HL-60 (cell line): ENCODE results near the gene ZNF155.

Experiments used
- DNase-seq, 2 experiments: peaks; one replicate each; pipeline ENCODE4 v3.0.0-alpha.2; 2010 to 2020; ENCODE audit warnings: low read depth in 1 of 2, low spot score in 1 of 2
- H3K27ac ChIP-seq: fragments of 250-450 bp; sonication (Bioruptor Pico); replicated peaks from 2 replicates; pipeline ENCODE4 v1.5.1; 2020; ENCODE audit warnings: mild to moderate bottlenecking, moderate library complexity
- H3K27me3 ChIP-seq: fragments of 250-450 bp; sonication (Bioruptor Pico); 2 replicates; pipeline ENCODE4 v1.5.1; 2021; ENCODE audit warnings: mild to moderate bottlenecking, moderate library complexity; ENCODE audit not compliant: insufficient read depth, poor library complexity, severe bottlenecking
- H3K4me3 ChIP-seq: replicated peaks from 2 replicates; pipeline ENCODE4 v1.5.1; 2011; ENCODE audit warnings: mild to moderate bottlenecking, control low read depth, low read length; ENCODE audit not compliant: insufficient read depth
- CTCF ChIP-seq: IDR thresholded peaks from one replicate; pipeline ENCODE4 v1.5.1; 2011; ENCODE audit warnings: low read length, control low read depth, inconsistent platforms; ENCODE audit not compliant: insufficient read depth
- GABPA ChIP-seq: IDR thresholded peaks from 2 replicates; pipeline ENCODE4 v1.6.1; 2012; ENCODE audit warnings: low read depth
- POLR2AphosphoS5 ChIP-seq: IDR thresholded peaks from 2 replicates; pipeline ENCODE4 v1.6.1; 2012; ENCODE audit warnings: low read depth
- REST ChIP-seq: IDR thresholded peaks from 2 replicates; pipeline ENCODE4 v1.6.1; 2012; ENCODE audit warnings: low read depth; ENCODE audit not compliant: insufficient replicate concordance
- SPI1 ChIP-seq: IDR thresholded peaks from 2 replicates; pipeline ENCODE4 v1.6.1; 2012; ENCODE audit warnings: low read depth, mild to moderate bottlenecking, borderline replicate concordance

Gene ZNF155

GRCh38 chr19:43950834-43951645 lies 32.9 kb upstream of the ZNF155 start, which contains the start of gene ZNF221:
TSS of gene ZNF221 (plus strand) at chr19:43951228. CDS start at chr19:43962727, 11,499 bp downstream.
- H3K27ac ChIP-seq, result peak within 1 kb of the TSS; percentile 82
- H3K27me3 ChIP-seq, result no peaks in the 10 kb centered on the region
- TF ChIP-seq POLR2AphosphoS5 (peak; percentile 64), REST (peak; percentile 23), GABPA (peak; percentile 94), CTCF (no peak), SPI1 (peak; percentile 73)
- H3K4me3 ChIP-seq, result peak within 1 kb of the TSS; percentile 85
- DNase-seq, result peak; percentile 98 to 99

GRCh38 chr19:43956827-43957226 lies 27.2 kb upstream of the ZNF155 start:
- no peak overlapping the region for H3K4me3 ChIP-seq
- TF ChIP-seq SPI1, result peak; percentile 73; the same call in 1 of the 2 replicates
- no peak for TF ChIP-seq POLR2AphosphoS5
- H3K27ac ChIP-seq, result no peak overlapping the region
- DNase-seq, result peak in 1 of 2 experiments; percentile 17
- no peaks in the 10 kb centered on the region for H3K27me3 ChIP-seq

GRCh38 chr19:43957891-43958290 lies 26.1 kb upstream of the ZNF155 start:
- H3K27me3 ChIP-seq, result no peaks in the 10 kb centered on the region
- TF ChIP-seq POLR2AphosphoS5, result no peak
- TF ChIP-seq GABPA, result no peak
- no peak for TF ChIP-seq SPI1
- no peak for TF ChIP-seq CTCF
- TF ChIP-seq REST, result no peak
- H3K27ac ChIP-seq, result no peak overlapping the region
- H3K4me3 ChIP-seq, result no peak overlapping the region
- DNase-seq, result no peak

GRCh38 chr19:43960411-43960810 lies 23.6 kb upstream of the ZNF155 start:
- Histone ChIP-seq H3K27me3 (no peaks in the 10 kb centered on the region), H3K4me3 (no peak overlapping the region), H3K27ac (no peak overlapping the region)
- no peak for DNase-seq
- no peak for TF ChIP-seq REST
- no peak for TF ChIP-seq CTCF
- no peak for TF ChIP-seq SPI1
- no peak for TF ChIP-seq POLR2AphosphoS5
